HG03558 (cell line): ENCODE measurements around the gene SEPHS2.

Experiments used
- ATAC-seq: cut with Tn5 transposase; IDR thresholded peaks from one replicate; pipeline ENCODE4 v1.9.1; 2021; ENCODE audit warnings: moderate number of reproducible peaks; ENCODE audit not compliant: unreplicated experiment; ENCODE audit errors: extremely low read depth

The SEPHS2 gene

DNA sequence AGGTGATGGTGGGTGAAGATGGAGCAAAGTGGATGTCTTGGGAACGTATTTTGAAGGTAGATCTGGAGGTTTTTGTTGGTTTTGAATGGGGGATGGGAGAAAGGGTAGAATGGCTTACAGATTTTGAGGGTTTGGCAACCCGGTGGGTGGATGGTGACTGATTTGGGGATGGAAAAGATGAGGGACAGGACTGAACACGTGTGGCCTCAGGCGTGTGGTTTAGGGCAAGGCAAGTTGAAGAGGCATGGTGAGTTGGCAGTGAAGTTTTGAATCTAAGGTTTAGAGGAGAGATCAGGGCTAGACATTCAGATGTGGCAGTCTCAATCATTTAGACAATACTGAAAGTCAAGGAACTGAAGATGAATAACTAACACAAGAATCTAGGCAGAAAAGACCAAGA lies 10.8 kb downstream of the SEPHS2 start:
- ATAC-seq: no peak

DNA sequence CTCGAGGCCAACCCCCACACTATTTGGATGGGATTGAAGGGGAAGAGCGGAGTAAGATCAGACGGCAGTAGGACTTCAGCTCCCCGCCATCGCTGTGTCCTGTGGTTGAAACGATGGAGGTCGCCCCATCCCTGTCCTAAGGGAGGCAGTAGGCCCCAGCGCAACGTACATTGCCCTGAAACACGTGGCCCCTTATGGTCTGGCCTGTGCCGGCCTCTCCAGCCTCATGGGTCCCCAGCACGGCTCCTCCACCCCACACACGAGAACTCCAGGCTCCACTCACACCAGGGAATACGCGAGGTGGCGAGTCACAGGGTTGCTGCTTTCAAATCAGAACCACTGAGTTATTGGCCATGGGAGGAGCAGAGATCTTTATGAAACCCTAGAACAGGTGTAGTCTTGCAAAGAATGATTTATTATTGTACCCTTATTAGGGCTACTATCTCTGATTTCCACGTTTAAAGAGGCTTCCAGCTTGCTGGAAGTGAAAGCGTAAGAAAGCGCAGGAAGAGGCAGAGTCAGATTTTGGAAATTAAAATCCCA lies 15.2 kb downstream of the SEPHS2 start:
- ATAC-seq: no peak

DNA sequence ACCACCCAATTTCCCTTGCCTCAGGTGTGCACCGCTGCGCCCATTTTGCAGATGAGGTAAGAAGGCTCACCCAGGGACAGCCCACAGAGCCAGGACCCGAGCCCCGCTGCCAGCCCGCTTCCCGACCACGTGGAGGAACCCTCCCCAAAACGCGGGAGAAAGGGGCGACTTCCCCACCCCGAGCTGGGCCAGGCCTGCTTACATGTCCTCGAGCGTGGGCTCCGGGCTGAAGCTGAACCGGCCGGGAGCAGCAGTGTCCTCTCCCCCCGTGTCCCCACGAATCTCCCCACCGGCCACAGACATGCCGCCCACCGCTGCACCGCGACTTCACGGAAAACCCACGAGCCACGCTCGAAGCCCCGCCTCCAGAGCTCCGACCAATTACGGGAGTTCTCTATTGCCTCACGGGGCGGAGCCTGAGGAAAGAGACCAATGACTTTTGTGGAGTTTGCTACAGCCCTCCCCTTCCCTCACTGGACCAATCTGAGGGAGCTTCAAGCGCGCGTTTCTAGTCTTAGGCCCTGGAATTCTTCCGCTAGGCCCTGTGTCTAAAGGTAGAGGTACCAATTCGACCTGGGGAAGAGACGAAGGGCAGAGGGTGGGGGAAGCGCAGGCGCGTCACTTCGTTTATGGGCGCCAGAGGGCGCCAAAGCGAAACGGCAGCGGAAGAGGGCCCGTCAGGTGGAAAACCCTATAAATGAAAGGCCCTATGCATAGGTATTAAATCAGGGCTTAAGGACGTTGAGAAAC lies 15.8 kb downstream of the SEPHS2 start, which contains the start of gene DCTPP1:
TSS of gene DCTPP1 (minus strand) at position 353 of the 750 bp plus-strand sequence. CDS start at position 303, 50 bp downstream.
- ATAC-seq: peak; percentile 74

DNA sequence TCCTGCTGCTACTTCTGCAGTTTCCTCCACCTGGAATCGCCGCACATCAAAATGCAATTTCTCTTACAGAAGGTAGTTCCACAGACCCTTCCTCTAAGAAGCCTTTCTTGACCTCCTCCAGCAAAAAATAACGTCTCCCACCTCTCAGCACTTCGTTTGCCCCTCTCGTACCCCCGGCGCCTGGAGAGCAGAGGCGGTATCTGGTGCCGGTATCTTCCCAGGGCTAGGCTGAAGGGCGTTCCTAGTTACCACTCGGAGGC lies 16.3 kb downstream of the SEPHS2 start:
- no peak for ATAC-seq

DNA sequence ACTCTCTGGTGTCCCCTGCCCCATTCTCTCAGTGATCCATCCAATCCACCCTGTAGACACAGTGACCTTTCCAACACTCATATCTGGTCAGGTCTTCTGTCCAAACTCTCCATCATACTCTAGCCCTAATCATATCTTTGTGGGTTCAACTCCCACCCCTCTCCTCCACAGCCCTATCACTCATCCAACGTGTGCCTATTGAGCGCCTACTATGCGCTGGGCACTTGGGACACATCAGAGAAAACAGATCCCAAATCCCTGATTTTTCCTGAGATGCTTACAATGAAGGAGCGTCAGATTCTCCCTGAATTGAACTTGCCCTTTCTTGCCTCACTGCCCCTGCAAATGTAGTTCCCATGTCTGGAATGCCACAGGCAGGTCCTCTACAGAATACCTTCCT lies 17.6 kb downstream of the SEPHS2 start:
- ATAC-seq: no peak

DNA sequence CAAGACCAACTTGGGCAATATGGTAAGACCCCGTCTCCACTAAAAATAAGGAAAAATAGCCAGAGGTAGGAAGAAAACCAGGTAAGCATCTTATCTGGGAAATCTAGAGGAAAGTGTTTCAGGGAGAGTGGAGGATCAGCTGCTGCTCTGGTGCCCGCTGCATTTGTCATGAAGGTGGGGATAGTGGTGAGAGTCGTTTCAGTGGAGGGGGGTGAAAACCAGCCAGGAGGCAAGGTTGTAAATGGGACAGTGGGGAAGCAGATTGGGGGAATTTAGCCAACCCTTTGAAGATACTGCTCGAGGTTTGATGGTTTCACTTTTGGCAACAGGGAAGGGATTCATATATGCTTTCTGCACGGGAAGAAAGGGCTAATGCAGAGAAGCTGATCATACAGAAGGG lies 24.7 kb downstream of the SEPHS2 start:
- no peak for ATAC-seq

DNA sequence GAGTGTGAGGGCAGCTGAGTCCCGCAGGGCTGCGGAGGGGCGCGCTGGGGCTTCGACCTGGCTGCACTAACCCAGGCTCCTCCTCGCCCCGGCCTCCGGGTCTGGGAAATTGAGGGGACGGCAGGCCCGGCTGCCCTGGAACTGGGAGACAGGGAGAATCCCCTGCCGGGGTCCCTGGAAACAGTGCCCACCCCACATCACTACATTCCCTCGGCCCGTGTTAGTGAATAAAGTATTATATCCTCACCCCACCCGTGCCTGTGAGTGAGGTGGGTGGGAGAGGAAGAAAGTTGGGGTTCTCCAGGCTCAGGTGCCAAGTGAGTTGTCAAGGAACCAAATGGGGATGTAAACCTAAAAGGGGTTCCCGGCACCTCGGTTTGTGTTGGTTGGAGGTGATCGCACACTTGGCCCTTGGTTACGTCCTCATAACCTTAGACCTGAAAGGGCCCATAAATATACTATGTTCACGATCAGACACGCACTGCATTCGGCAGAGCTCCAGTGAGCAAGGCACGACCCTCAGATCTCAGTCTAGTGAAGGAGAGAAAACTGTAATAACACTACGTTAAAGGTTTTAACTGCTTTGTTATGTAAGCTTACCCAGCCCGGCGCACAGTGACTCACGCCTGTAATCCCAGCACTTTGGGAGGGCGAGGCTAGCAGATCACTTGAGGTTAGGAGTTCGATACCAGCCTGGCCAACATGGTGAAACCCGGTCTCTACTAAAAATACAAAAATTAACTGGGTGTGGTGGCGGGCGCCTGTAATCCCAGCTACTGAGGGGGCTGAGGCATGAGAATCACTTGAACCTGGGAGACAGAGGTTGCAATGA lies 27.1 kb downstream of the SEPHS2 start:
- ATAC-seq: no peak

DNA sequence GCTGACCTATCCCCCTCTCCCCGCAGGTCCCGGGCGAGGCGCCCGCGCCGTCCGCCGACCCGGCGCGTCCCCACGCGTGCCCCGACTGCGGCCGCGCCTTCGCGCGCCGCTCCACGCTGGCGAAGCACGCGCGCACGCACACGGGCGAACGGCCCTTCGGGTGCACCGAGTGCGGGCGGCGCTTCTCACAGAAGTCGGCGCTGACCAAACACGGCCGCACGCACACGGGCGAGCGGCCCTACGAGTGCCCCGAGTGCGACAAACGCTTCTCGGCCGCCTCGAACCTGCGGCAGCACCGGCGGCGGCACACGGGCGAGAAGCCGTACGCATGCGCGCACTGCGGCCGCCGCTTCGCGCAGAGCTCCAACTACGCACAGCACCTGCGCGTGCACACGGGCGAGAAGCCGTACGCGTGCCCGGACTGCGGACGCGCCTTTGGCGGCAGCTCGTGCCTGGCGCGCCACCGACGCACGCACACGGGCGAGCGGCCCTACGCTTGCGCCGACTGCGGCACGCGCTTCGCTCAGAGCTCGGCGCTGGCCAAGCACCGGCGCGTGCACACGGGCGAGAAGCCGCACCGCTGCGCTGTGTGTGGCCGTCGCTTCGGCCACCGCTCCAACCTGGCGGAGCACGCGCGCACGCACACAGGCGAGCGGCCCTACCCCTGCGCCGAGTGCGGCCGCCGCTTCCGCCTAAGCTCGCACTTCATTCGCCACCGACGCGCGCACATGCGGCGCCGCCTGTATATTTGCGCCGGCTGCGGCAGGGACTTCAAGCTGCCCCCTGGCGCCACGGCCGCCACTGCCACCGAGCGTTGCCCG lies 27.9 kb downstream of the SEPHS2 start:
- ATAC-seq: peak; percentile 61

DNA sequence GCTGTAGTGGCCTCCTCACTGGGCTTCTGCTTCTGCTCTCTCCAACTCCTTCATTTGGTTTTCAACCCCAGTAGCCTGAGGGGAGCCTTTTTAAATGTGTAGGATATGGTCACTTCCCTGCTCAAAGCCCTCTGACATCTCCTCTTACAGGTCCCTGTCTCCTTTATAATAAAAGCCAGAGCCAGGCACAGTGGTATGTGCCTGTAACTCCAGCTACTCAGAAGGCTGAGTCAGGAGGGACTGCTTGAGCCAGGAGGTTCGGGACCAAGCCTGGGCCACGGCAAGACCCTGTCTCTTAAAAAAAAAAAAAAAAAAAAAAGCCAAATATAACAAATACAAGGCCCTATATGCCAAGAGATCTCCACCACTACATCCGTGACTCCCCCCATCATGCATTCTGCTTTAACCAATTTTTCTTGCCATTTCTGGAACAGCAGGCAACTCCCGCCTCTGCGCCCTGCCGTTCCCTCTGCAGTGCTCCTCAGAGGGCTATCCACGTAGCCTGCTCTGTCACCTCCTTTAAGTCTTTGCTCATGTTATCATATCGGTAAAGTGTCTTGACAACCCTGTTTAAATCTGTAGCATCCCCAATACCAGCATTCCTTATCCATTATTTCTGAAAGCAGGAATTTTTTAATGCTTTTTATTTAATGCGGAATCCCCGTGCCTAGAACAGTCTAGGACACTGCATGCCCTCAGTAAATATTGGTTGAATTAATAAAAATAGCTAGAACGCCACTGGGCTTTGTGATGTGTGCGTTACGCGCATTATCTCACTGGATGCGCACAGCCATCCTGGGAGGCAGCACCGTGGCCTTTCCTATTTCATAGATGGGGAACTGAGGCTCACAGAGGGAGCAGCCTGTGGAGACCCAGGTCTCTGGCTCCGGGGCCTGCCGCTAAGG lies 28.8 kb downstream of the SEPHS2 start:
- ATAC-seq: no peak

DNA sequence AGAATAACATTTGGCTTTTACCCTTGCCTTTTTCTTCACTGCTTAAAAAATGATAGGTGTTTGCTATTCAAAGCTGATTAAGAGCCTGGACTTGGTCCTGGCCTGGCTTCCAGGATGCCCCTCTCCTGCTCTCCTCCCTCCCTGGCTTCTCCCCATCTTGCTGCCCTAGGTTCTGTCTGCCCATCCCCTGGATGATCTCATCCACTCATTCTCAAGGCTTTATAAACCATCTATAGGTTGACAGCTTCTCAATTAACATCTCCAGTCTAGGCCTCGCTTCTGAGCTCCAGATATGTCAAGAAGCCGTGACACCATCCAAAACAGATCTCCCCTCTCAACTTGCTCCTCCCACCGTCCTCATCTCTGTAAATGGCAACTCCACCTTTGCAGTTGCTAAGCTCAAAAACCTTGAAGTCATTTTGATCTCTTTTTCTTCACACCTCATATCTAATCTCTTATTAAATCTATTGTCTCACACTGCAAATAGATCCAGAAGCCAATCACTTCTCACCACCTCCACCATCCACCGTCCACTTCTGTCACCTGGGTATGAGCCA lies 29.5 kb downstream of the SEPHS2 start:
- ATAC-seq: no peak

DNA sequence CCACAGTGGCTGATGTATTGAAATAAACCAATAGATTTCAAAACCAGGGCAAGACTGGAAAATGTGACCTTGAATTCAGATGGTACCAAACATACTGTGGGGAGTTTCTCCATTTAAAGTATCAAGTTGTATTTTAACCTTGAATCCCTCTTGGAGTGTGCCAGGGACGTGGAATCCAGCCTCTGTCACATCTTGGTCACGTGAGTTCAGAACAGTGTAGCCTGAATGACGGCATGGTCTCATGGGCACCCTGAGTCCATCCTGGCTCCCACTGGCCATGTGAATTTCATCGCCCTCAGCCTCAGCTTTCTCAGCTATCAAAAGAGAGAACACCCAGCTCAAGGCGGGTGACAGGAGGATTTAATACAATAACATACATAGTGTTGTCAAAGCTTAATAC lies 31.5 kb downstream of the SEPHS2 start:
- ATAC-seq: no peak

DNA sequence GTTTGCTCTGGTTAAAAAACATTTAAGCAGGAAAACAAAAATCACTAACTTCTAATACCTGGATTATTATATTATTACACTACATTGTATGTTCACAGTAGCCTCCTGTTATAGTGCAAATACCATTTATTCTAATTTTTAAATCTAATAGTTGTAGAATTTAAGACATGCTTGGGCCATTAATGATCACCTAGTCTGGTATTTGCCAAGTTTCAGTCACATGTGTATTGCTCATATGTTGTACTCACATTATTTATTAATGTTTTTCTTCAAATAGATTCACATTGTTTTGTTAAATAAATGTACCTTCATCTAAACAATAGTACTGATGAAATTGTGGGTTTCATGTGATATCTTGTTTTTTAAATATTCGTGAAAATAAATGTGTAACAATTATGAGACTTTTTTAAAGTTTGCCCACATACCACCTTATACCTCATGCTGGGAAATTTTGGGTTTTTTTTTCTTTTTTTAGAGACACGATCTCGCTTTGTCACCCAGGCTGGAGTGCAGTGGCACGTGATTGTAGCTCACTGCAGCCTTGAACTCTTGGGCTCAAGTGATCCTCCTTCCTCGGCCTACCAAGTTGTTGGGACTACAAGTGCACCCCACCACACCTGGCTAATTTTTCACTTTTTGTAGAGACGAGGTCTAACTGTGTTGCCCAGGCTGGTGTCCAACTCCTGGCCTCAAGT lies 32.4 kb downstream of the SEPHS2 start:
- ATAC-seq: no peak

DNA sequence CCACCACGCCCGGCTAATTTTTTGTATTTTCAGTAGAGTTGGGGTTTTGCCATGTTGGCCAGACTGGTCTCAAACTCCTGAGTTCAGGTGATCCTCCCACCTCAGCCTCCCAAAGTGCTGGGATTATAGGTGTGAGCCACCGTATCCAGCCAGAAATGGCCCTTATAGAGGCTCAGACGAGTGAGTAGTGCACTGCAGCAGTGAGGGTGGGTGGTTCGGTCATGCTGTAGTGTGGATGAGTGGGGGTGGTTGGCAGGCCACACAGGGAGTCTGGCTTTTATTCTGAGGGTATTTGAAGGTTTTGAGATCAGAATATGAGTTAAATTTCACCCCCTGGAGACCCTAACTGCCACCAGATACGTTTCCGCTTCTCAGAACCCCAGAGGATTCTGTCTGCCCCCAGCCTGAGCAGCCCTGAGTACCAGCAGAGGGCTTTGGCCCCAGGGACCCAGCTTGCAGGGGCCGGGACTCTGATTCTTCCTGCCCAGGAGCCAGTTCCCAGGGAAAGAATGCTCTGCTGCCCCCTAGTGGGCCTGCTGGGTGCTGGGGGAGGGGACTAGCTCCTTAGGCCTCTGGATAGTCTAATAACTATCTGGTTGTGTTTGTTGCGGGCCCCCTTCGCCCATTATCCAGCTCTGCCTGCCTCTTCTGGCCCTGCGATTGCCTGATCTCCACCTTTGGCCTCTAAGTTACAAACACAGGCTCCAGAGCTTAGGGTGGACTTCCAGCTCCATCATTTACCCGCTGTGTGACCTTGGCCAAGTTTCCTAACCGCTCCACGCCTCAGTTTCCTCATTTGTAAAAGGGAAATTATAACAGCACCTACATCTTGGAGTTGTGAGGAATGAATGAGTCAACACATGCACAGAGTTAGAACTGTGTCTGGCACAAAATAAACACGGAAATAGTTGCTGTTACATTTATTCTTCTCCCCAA lies 36.3 kb downstream of the SEPHS2 start:
- ATAC-seq: no peak

DNA sequence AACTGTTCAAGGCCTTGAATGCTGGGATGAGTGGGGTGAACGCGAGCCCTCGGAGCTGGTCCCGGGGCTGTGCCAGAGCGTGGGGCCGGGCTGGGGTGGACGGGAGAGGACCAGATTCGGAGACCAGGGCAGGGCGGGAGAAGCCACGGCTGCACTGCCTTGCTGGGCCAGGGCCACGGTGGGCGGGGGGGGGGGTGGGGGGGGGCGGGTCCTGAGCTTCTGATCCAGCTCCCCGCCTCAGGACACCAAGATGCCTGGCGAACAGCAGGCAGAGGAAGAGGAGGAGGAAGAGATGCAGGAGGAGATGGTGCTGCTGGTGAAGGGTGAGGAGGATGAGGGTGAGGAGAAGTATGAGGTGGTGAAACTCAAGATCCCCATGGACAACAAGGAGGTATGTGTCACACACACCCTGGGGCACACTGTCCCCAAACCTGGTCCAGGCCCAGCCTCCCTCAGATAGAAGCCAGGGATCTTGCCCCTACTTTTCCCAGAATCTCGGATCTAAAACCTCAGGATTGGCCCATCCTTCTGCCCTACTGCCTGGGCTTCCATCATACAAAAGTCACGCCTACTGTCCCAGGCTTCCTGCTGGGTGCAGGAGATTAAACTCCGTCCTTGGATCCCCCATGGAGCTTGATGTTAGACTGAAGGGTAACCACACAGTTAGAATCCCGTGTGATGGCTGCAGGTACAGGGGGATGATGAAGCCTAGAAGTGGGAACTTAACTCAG lies 37.7 kb downstream of the SEPHS2 start:
- ATAC-seq: no peak

DNA sequence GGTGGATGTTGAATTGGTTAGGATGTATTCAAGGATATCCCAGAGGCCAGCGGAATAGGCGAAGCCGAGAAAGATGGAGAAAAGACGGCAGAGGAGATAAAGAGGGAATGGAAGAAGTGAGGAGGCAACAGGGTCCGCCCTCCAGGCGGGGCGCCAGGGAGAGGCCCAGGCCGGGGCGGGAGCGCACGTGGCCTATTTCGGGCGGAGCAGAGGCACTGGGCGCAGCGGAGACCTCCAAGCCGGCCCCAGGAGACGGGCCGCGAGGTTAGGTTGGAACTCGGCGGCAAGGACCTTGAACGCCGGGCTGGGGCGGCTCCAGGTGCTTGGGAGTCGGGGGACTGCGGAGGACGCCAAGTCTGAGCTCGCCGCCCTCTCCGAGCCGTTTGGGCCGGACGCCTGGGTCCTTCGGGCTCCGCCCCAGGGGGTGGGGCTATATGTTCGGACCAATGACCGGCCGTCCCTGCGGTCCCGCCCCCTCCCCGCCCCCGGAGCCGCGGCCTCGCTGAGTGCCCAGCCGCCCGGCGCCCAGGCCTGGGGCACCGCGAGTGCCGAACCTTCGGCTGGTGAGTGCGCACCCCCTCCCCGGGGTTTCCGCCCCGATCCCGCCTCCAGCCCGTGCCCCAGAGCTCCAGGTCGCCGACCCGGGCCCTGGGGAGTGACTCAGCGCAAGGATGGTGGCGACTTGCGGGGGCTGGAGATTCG lies 38.4 kb downstream of the SEPHS2 start, which contains the start of gene ZNF771:
TSS of gene ZNF771 (plus strand) at position 505 of the 702 bp plus-strand sequence. CDS start 448 bp downstream, outside the sequence.
- no peak for ATAC-seq

DNA sequence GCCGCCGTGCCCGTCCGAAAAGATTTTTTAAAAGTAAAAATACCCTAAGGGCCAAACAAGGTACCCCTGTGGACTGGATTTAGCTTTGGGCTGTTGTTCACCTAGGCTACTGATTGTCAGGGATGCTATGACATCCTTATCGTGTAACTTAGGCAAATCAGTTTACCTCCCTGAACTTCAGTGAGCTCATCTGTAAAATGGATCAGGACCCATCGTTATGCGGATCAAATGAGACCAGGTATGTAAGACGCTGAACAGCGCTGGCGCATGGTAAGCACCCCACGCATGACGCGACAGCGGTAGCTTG lies 38.9 kb downstream of the SEPHS2 start:
- no peak for ATAC-seq
